Measurements from ENCODE around the gene CCN5.

CCN5 gene

DNA sequence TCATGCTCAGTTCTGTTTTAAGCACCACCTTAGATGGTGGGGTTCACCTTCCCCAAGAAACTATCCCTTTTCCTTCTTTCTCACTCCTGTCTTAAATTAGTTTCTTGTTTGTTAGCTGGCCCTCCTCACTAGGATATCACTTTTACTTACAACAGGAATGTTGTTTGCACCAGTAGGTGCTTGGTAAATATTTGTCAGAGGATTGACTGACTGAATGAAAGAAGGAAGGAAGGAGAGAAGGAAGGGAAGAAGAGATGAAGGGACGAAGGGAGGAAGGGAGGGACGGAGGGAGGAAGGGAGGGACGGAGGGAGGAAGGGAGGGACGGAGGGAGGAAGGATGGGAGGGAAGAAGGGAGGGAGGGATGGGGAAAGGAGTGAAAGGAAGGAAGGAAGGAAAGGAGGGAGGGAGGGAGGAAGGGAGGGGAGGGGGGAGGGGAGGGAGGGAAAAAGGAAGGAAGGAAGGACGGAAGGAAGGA lies 30.0 kb downstream of the CCN5 start:
- H3K36me3 ChIP-seq (ENCODE audit: control insufficient read depth, insufficient read depth, low read length): no peaks in the 10 kb centered on the region
- no peak for TF ChIP-seq CTCF (IDR thresholded peaks at IDR 0.05; ENCODE audit: insufficient read depth, low read length, poor library complexity, severe bottlenecking)
- no peak for DNase-seq (ENCODE audit: extremely low read depth, insufficient read length)
- no peak overlapping the region for H3K4me3 ChIP-seq (replicated peaks; ENCODE audit: low read depth, low read length)
- peaks cover 2% of the 10 kb centered on the region for H3K27me3 ChIP-seq (replicated peaks; ENCODE audit: control insufficient read depth, insufficient read depth, low read length)

GRCh38 chr20:44745598-44746366 lies 30.6 kb downstream of the CCN5 start, which contains the start of gene KCNK15:
KCNK15 (plus strand) TSS chr20:44745865; CDS start chr20:44745911, 46 bp downstream.
- no peak for TF ChIP-seq CTCF (IDR thresholded peaks at IDR 0.05; ENCODE audit: insufficient read depth, low read length, poor library complexity, severe bottlenecking)
- H3K36me3 ChIP-seq (ENCODE audit: control insufficient read depth, insufficient read depth, low read length): no peaks in the 10 kb centered on the region
- peaks cover 2% of the 10 kb centered on the region for H3K27me3 ChIP-seq (replicated peaks; ENCODE audit: control insufficient read depth, insufficient read depth, low read length)
- no peak for DNase-seq (ENCODE audit: extremely low read depth, insufficient read length)
- H3K4me3 ChIP-seq (replicated peaks; ENCODE audit: low read depth, low read length): peak within 1 kb of the TSS; percentile 33

DNA sequence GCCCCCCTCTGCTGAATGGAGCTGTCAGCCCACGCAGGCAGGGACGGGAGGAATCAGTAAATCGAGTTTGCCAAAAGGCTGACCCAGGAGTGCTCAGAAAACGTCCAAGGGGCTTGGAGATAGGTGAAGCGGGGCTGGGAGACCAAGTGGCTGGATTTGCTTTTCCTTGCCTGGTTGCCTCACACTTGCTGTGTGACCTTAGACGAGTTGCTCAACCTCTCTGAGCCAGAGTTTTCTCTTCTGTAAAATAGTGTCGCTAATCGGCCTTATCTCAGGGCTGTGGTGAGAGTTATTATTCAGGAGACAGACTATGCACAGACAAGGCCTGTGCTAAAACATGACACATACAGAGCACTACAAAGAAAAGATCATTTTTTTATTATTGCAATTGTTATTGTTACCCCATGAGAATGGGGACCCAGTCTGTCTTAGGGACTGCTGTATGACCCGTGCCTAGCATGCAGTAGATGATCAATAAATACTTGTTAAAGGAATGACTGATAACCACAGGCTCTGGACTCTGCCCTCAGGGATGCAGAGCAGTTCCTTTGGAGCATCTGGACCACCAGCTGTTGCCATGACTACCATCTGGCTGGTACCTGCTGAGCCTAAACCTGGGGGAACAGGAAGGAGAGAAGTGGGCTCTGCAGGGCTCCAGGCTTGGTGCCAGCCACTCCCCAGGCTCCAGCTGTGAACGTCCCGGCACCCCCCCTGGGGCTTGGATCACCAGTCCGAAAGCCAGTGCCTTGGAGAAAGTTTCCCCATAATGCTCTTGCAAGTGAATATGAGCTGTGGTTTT lies 31.4 kb downstream of the CCN5 start:
- DNase-seq (ENCODE audit: extremely low read depth, insufficient read length): no peak
- Histone ChIP-seq H3K27me3 (replicated peaks; ENCODE audit: control insufficient read depth, insufficient read depth, low read length) (peaks cover 2% of the 10 kb centered on the region), H3K36me3 (ENCODE audit: control insufficient read depth, insufficient read depth, low read length) (no peaks in the 10 kb centered on the region), H3K4me3 (replicated peaks; ENCODE audit: low read depth, low read length) (no peak overlapping the region)
- no peak for TF ChIP-seq CTCF (IDR thresholded peaks at IDR 0.05; ENCODE audit: insufficient read depth, low read length, poor library complexity, severe bottlenecking)

GRCh38 chr20:44747166-44748004 lies 32.2 kb downstream of the CCN5 start:
- DNase-seq (ENCODE audit: extremely low read depth, insufficient read length): no peak
- H3K4me3 ChIP-seq (replicated peaks; ENCODE audit: low read depth, low read length): no peak overlapping the region
- H3K36me3 ChIP-seq (ENCODE audit: control insufficient read depth, insufficient read depth, low read length): no peaks in the 10 kb centered on the region
- H3K27me3 ChIP-seq (replicated peaks; ENCODE audit: control insufficient read depth, insufficient read depth, low read length): peaks cover 2% of the 10 kb centered on the region
- peak; percentile 77 for TF ChIP-seq CTCF (IDR thresholded peaks at IDR 0.05; ENCODE audit: insufficient read depth, low read length, poor library complexity, severe bottlenecking)

DNA sequence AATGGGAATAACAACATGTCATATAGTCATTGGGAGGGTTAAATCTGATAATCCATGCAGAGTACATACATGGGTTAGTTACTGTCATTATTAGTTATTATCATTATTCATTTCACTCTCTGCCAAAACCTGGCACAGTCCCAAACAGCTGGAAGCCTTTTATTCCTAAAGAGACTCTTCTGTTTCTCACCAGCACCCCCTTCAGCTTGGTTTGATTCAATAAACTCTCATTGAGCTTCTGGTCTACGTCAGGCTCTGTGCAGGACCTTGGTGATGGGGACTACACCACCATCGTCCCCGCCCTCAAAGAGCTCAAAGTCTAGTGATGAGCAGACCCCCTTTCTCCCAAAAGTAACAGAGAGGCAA lies 32.8 kb downstream of the CCN5 start:
- H3K36me3 ChIP-seq (ENCODE audit: control insufficient read depth, insufficient read depth, low read length): no peaks in the 10 kb centered on the region

More for the DNA sequence above, 32.8 kb downstream of the CCN5 start:
- DNase-seq (ENCODE audit: extremely low read depth, insufficient read length): no peak
- peaks cover 2% of the 10 kb centered on the region for H3K27me3 ChIP-seq (replicated peaks; ENCODE audit: control insufficient read depth, insufficient read depth, low read length)
- H3K4me3 ChIP-seq (replicated peaks; ENCODE audit: low read depth, low read length): no peak overlapping the region
- TF ChIP-seq CTCF (IDR thresholded peaks at IDR 0.05; ENCODE audit: insufficient read depth, low read length, poor library complexity, severe bottlenecking): no peak

Measured in GM06990 (cell line).